Measurements from ENCODE around the gene BCL2A1.

The BCL2A1 gene

DNA sequence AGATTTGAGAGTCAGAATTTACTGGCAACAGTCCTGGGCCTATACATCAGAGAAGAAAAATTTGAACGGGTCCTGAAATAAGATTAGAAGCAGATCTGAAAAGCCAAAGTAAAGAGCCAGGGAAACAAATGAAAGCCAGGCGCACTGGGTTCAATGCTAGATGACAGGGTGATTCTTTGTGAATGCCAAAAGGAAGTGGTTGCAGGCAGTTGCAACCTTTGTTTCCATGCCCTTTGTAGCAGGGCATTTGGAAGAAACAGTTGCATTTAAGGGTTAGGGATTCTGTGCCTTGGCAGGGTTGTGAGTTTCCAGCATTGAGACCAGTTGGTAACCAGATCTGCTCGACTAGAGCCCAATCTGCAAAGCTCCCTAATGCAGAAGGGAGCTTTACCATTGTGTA lies 37.8 kb downstream of the BCL2A1 start:
- Histone ChIP-seq H3K18ac (ENCODE audit: low read length) (no peak overlapping the region), H3K4me1 (ENCODE audit: control insufficient read depth in 1 of 2, insufficient read depth in 2 of 2, low read length in 2 of 2) (no peaks in the 10 kb centered on the region)

DNA sequence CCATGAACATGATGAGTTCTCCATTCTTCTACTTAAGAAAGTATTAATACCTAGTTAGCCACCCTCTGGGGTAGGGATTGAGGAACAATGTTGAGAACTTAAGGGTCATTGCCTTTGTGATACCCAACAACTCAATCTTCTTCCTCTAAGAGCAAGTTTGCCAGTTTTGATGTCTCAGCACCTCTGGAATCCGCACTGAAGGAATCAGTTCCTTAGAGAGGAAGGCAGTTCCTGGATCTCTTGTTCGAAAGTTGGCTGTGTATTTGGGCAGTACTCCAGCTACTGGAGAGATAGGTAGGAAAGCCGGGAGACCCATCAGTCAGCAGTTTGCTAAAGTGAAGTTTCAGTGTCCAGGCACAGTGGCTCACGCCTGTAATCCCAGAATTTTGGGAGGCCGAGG lies 38.5 kb downstream of the BCL2A1 start:
- Histone ChIP-seq H2BK5ac (ENCODE audit: low read depth, low read length, poor library complexity) (no peak overlapping the region), H3K4ac (ENCODE audit: low read depth, low read length) (no peak overlapping the region), H2AK5ac (ENCODE audit: low read length) (no peak overlapping the region), H4K8ac (ENCODE audit: low read depth, low read length) (no peak overlapping the region), H3K36me3 (ENCODE audit: control insufficient read depth in 1 of 2, insufficient read depth in 2 of 2, low read length in 2 of 2) (no peaks in the 10 kb centered on the region), H3K27me3 (ENCODE audit: insufficient read depth, low read length) (no peaks in the 10 kb centered on the region), H2AFZ (ENCODE audit: insufficient read depth, low read length, poor library complexity) (no peak overlapping the region), H3K4me2 (ENCODE audit: low read length) (no peak overlapping the region), H3K9ac (ENCODE audit: low read length) (no peak overlapping the region), H3K4me1 (ENCODE audit: control insufficient read depth in 1 of 2, insufficient read depth in 2 of 2, low read length in 2 of 2) (no peaks in the 10 kb centered on the region), H4K12ac (ENCODE audit: low read depth, low read length) (no peak overlapping the region), H2BK12ac (ENCODE audit: low read length) (no peak overlapping the region), H3K9me3 (ENCODE audit: insufficient read depth, low read depth, low read length) (no peaks in the 10 kb centered on the region), H2BK120ac (ENCODE audit: insufficient read depth, low read length, poor library complexity) (no peak overlapping the region), H3K27ac (ENCODE audit: low read depth, low read length) (no peak overlapping the region), H3K18ac (ENCODE audit: low read length) (no peak overlapping the region), H3K79me1 (ENCODE audit: low read length) (no peaks in the 10 kb centered on the region), H3K79me2 (ENCODE audit: control insufficient read depth, insufficient read depth, low read length, poor library complexity) (no peaks in the 10 kb centered on the region), H3K4me3 (ENCODE audit: low read depth, low read length) (no peak overlapping the region), H4K91ac (ENCODE audit: low read depth, low read length) (no peak overlapping the region), H3K23ac (ENCODE audit: low read length) (no peak overlapping the region), H3K14ac (ENCODE audit: low read length) (no peak overlapping the region)
- no CpG with 5 or more reads among the region's 5 CpGs for WGBS (ENCODE audit: extremely low coverage, insufficient coverage, insufficient read length)
- no peak for DNase-seq

More for the DNA sequence above, 37.8 kb downstream of the BCL2A1 start:
- no peak overlapping the region for H3K4me3 ChIP-seq (ENCODE audit: low read depth, low read length)
- no peak overlapping the region for H3K9ac ChIP-seq (ENCODE audit: low read length)
- no peak overlapping the region for H3K4me2 ChIP-seq (ENCODE audit: low read length)
- H4K91ac ChIP-seq (ENCODE audit: low read depth, low read length), result no peak overlapping the region
- no peaks in the 10 kb centered on the region for H3K27me3 ChIP-seq (ENCODE audit: insufficient read depth, low read length)
- no peak overlapping the region for H2AFZ ChIP-seq (ENCODE audit: insufficient read depth, low read length, poor library complexity)
- no peak overlapping the region for H4K12ac ChIP-seq (ENCODE audit: low read depth, low read length)
- no peaks in the 10 kb centered on the region for H3K79me1 ChIP-seq (ENCODE audit: low read length)
- H2AK5ac ChIP-seq (ENCODE audit: low read length), result no peak overlapping the region
- no peak overlapping the region for H3K4ac ChIP-seq (ENCODE audit: low read depth, low read length)
- DNase-seq, result no peak
- H4K8ac ChIP-seq (ENCODE audit: low read depth, low read length), result no peak overlapping the region
- no CpG with 5 or more reads among the region's 3 CpGs for WGBS (ENCODE audit: extremely low coverage, insufficient coverage, insufficient read length)
- no peaks in the 10 kb centered on the region for H3K9me3 ChIP-seq (ENCODE audit: insufficient read depth, low read depth, low read length)
- H2BK120ac ChIP-seq (ENCODE audit: insufficient read depth, low read length, poor library complexity), result no peak overlapping the region
- no peaks in the 10 kb centered on the region for H3K36me3 ChIP-seq (ENCODE audit: control insufficient read depth in 1 of 2, insufficient read depth in 2 of 2, low read length in 2 of 2)
- no peak overlapping the region for H3K27ac ChIP-seq (ENCODE audit: low read depth, low read length)
- H3K79me2 ChIP-seq (ENCODE audit: control insufficient read depth, insufficient read depth, low read length, poor library complexity), result no peaks in the 10 kb centered on the region
- no peak overlapping the region for H3K23ac ChIP-seq (ENCODE audit: low read length)
- no peak overlapping the region for H3K14ac ChIP-seq (ENCODE audit: low read length)
- H2BK12ac ChIP-seq (ENCODE audit: low read length), result no peak overlapping the region
- H2BK5ac ChIP-seq (ENCODE audit: low read depth, low read length, poor library complexity), result no peak overlapping the region

DNA sequence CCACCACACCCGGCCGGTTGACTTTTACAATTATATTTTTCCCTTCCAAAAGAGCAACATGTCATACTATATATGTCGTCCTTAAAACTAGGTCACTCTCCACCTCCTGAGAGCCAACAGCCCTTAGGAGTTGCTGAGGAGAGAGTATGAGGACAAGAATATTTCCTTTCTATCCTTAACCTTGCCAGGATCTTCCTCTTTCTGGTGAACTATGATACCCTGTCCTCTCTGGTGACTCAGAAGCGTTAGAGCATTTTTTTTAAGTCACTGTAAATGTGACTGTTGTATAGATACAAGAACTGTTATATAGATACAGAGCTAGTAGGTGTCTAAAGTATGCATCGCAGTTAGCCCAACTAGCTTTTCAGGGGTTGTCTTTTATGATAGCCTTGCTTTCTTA lies 40.5 kb downstream of the BCL2A1 start:
- no peak overlapping the region for H3K18ac ChIP-seq (ENCODE audit: low read length)
- DNase-seq, result peak in 1 of 2 donors; percentile 9
- no peaks in the 10 kb centered on the region for H3K36me3 ChIP-seq (ENCODE audit: control insufficient read depth in 1 of 2, insufficient read depth in 2 of 2, low read length in 2 of 2)
- H3K14ac ChIP-seq (ENCODE audit: low read length), result no peak overlapping the region
- no CpG with 5 or more reads among the region's 5 CpGs for WGBS (ENCODE audit: extremely low coverage, insufficient coverage, insufficient read length)
- no peaks in the 10 kb centered on the region for H3K79me2 ChIP-seq (ENCODE audit: control insufficient read depth, insufficient read depth, low read length, poor library complexity)
- H3K27me3 ChIP-seq (ENCODE audit: insufficient read depth, low read length), result no peaks in the 10 kb centered on the region
- no peak overlapping the region for H3K23ac ChIP-seq (ENCODE audit: low read length)
- no peak overlapping the region for H2BK12ac ChIP-seq (ENCODE audit: low read length)
- H4K8ac ChIP-seq (ENCODE audit: low read depth, low read length), result no peak overlapping the region
- no peak overlapping the region for H4K12ac ChIP-seq (ENCODE audit: low read depth, low read length)
- no peak overlapping the region for H2BK120ac ChIP-seq (ENCODE audit: insufficient read depth, low read length, poor library complexity)
- H3K79me1 ChIP-seq (ENCODE audit: low read length), result no peaks in the 10 kb centered on the region
- no peak overlapping the region for H3K9ac ChIP-seq (ENCODE audit: low read length)
- no peak overlapping the region for H3K4me3 ChIP-seq (ENCODE audit: low read depth, low read length)
- H3K4me1 ChIP-seq (ENCODE audit: control insufficient read depth in 1 of 2, insufficient read depth in 2 of 2, low read length in 2 of 2), result no peaks in the 10 kb centered on the region
- no peak overlapping the region for H2AFZ ChIP-seq (ENCODE audit: insufficient read depth, low read length, poor library complexity)
- H2BK5ac ChIP-seq (ENCODE audit: low read depth, low read length, poor library complexity), result no peak overlapping the region
- H3K9me3 ChIP-seq (ENCODE audit: insufficient read depth, low read depth, low read length), result no peaks in the 10 kb centered on the region
- H3K4me2 ChIP-seq (ENCODE audit: low read length), result no peak overlapping the region
- no peak overlapping the region for H2AK5ac ChIP-seq (ENCODE audit: low read length)
- no peak overlapping the region for H4K91ac ChIP-seq (ENCODE audit: low read depth, low read length)
- no peak overlapping the region for H3K27ac ChIP-seq (ENCODE audit: low read depth, low read length)
- no peak overlapping the region for H3K4ac ChIP-seq (ENCODE audit: low read depth, low read length)

DNA sequence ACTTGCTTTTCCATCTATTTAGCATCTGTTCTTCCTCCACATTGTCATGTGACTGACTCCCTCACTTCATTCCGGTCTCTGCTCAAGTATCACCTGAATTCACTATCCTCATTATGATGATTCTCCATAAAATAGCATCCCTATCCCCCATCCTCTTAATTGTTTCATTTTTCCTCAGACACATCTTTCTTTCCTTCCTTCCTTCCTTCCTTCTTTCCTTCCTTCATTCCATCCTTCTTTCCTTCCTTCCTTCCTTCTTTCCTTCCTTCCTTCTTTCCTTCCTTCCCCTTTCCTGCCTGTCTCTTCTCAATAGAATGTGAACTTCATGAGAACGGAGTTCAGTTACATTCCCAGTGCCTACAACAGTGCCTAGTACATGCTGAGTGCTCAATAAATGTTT lies 41.6 kb downstream of the BCL2A1 start:
- no peaks in the 10 kb centered on the region for H3K79me1 ChIP-seq (ENCODE audit: low read length)
- H3K4me3 ChIP-seq (ENCODE audit: low read depth, low read length), result no peak overlapping the region
- no peak overlapping the region for H3K4ac ChIP-seq (ENCODE audit: low read depth, low read length)
- no peak overlapping the region for H2AK5ac ChIP-seq (ENCODE audit: low read length)
- H3K23ac ChIP-seq (ENCODE audit: low read length), result no peak overlapping the region
- no CpG with 5 or more reads among the region's 2 CpGs for WGBS (ENCODE audit: extremely low coverage, insufficient coverage, insufficient read length)
- no peak overlapping the region for H2AFZ ChIP-seq (ENCODE audit: insufficient read depth, low read length, poor library complexity)
- H2BK12ac ChIP-seq (ENCODE audit: low read length), result no peak overlapping the region
- no peaks in the 10 kb centered on the region for H3K36me3 ChIP-seq (ENCODE audit: control insufficient read depth in 1 of 2, insufficient read depth in 2 of 2, low read length in 2 of 2)
- H3K27ac ChIP-seq (ENCODE audit: low read depth, low read length), result no peak overlapping the region
- H3K27me3 ChIP-seq (ENCODE audit: insufficient read depth, low read length), result no peaks in the 10 kb centered on the region
- no peak overlapping the region for H4K8ac ChIP-seq (ENCODE audit: low read depth, low read length)
- no peak overlapping the region for H2BK120ac ChIP-seq (ENCODE audit: insufficient read depth, low read length, poor library complexity)
- H2BK5ac ChIP-seq (ENCODE audit: low read depth, low read length, poor library complexity), result no peak overlapping the region
- H3K14ac ChIP-seq (ENCODE audit: low read length), result no peak overlapping the region
- no peak overlapping the region for H4K91ac ChIP-seq (ENCODE audit: low read depth, low read length)
- no peaks in the 10 kb centered on the region for H3K79me2 ChIP-seq (ENCODE audit: control insufficient read depth, insufficient read depth, low read length, poor library complexity)
- DNase-seq, result no peak
- peaks cover under 1% of the 10 kb centered on the region for H3K9me3 ChIP-seq (ENCODE audit: insufficient read depth, low read depth, low read length)
- no peak overlapping the region for H3K4me2 ChIP-seq (ENCODE audit: low read length)
- no peak overlapping the region for H4K12ac ChIP-seq (ENCODE audit: low read depth, low read length)
- H3K9ac ChIP-seq (ENCODE audit: low read length), result no peak overlapping the region
- no peaks in the 10 kb centered on the region for H3K4me1 ChIP-seq (ENCODE audit: control insufficient read depth in 1 of 2, insufficient read depth in 2 of 2, low read length in 2 of 2)
- H3K18ac ChIP-seq (ENCODE audit: low read length), result no peak overlapping the region

Data from trophoblast cell (in vitro differentiated cells and primary cell).